ENCODE data around the gene KCMF1. TPM values are rescaled to one million over a fixed set of nuclear protein-coding genes. Genes with fewer than 3 reads are reported as not detected.

Gene KCMF1
- total and polyA plus RNA-seq, 2 of the 13 experiments (the other 11 are each of a cell fraction or from before 2014, with no cell fraction given) = 62.1 to 116 TPM

DNA sequence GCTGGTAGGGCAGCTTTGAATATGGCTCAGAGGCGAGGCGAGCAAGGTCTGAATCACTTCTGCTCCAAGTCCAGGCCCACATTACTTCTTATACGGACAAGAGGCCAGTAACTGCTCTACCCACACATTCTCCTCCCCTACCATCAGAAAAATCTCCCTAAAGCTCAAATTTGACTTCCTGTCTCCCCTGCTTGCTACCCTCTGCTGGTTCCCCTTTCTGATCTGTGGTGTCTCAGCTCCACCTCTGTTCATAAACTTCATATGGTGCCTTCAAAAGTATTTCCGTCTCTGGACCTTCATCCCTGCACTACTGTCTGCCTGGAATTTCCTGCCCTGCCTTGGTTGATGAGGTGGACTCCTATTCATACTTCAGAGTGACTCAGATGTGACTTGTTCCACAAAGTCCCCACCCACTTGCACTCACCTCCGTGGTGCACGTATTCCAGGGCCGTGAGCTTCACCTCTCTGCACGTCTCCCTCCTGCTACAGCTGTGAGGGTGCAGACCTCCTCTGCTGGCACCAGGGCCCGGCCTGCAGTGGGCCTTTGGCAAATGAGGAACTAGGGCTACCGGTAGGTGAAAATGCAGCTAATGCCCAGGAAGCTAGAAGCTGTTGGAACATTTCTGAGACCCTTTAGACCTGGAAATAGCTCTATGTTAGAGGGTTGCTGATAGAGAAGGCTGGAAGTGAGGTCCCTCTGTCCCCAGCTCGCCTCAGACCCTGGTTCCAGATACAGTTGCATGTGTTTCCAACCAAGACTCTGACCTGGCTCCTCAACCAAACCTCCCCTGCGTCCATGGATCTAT, 24.6 kb upstream of the KCMF1 start (continued):
- TF ChIP-seq, protein P1, sequence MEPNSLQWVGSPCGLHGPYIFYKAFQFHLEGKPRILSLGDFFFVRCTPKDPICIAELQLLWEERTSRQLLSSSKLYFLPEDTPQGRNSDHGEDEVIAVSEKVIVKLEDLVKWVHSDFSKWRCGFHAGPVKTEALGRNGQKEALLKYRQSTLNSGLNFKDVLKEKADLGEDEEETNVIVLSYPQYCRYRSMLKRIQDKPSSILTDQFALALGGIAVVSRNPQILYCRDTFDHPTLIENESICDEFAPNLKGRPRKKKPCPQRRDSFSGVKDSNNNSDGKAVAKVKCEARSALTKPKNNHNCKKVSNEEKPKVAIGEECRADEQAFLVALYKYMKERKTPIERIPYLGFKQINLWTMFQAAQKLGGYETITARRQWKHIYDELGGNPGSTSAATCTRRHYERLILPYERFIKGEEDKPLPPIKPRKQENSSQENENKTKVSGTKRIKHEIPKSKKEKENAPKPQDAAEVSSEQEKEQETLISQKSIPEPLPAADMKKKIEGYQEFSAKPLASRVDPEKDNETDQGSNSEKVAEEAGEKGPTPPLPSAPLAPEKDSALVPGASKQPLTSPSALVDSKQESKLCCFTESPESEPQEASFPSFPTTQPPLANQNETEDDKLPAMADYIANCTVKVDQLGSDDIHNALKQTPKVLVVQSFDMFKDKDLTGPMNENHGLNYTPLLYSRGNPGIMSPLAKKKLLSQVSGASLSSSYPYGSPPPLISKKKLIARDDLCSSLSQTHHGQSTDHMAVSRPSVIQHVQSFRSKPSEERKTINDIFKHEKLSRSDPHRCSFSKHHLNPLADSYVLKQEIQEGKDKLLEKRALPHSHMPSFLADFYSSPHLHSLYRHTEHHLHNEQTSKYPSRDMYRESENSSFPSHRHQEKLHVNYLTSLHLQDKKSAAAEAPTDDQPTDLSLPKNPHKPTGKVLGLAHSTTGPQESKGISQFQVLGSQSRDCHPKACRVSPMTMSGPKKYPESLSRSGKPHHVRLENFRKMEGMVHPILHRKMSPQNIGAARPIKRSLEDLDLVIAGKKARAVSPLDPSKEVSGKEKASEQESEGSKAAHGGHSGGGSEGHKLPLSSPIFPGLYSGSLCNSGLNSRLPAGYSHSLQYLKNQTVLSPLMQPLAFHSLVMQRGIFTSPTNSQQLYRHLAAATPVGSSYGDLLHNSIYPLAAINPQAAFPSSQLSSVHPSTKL (CRISPR knock-in tag; IDR thresholded peaks at IDR 0.05) = peak; percentile 93
- TF ChIP-seq TCF7 (IDR thresholded peaks at IDR 0.05; ENCODE audit: low read depth) = peak; percentile 72
- TF ChIP-seq, protein P2, sequence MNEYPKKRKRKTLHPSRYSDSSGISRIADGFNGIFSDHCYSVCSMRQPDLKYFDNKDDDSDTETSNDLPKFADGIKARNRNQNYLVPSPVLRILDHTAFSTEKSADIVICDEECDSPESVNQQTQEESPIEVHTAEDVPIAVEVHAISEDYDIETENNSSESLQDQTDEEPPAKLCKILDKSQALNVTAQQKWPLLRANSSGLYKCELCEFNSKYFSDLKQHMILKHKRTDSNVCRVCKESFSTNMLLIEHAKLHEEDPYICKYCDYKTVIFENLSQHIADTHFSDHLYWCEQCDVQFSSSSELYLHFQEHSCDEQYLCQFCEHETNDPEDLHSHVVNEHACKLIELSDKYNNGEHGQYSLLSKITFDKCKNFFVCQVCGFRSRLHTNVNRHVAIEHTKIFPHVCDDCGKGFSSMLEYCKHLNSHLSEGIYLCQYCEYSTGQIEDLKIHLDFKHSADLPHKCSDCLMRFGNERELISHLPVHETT (CRISPR knock-in tag; conservative IDR thresholded peaks at IDR 0.05) = peak; percentile 55; the same call in 1 of the 2 replicates
- no peak for TF ChIP-seq ZNF20 (CRISPR knock-in tag; IDR thresholded peaks at IDR 0.05)
- TF ChIP-seq ZNF605 (CRISPR knock-in tag; IDR thresholded peaks at IDR 0.05) = peak; percentile 88
- no peak for TF ChIP-seq SSRP1 (CRISPR knock-in tag; IDR thresholded peaks at IDR 0.05)
- peak; percentile 82 for TF ChIP-seq ASH2L (IDR thresholded peaks at IDR 0.05; ENCODE audit: insufficient read length, low read depth, low read length)
- TF ChIP-seq HOXD1 (CRISPR knock-in tag; IDR thresholded peaks at IDR 0.05) = peak; percentile 79; the same call in 1 of the 2 replicates
- peak; percentile 78; the same call in 1 of the 2 replicates for TF ChIP-seq ZNF317 (CRISPR knock-in tag; IDR thresholded peaks at IDR 0.05)
- no peak for TF ChIP-seq SATB2 (CRISPR knock-in tag; IDR thresholded peaks at IDR 0.05)
- 0 out of 2 replicates have a peak, but pooled peaks have one; percentile 47 for TF ChIP-seq ARHGAP35 (CRISPR knock-in tag; IDR thresholded peaks at IDR 0.05; ENCODE audit: borderline replicate concordance)
- TF ChIP-seq, protein P3, sequence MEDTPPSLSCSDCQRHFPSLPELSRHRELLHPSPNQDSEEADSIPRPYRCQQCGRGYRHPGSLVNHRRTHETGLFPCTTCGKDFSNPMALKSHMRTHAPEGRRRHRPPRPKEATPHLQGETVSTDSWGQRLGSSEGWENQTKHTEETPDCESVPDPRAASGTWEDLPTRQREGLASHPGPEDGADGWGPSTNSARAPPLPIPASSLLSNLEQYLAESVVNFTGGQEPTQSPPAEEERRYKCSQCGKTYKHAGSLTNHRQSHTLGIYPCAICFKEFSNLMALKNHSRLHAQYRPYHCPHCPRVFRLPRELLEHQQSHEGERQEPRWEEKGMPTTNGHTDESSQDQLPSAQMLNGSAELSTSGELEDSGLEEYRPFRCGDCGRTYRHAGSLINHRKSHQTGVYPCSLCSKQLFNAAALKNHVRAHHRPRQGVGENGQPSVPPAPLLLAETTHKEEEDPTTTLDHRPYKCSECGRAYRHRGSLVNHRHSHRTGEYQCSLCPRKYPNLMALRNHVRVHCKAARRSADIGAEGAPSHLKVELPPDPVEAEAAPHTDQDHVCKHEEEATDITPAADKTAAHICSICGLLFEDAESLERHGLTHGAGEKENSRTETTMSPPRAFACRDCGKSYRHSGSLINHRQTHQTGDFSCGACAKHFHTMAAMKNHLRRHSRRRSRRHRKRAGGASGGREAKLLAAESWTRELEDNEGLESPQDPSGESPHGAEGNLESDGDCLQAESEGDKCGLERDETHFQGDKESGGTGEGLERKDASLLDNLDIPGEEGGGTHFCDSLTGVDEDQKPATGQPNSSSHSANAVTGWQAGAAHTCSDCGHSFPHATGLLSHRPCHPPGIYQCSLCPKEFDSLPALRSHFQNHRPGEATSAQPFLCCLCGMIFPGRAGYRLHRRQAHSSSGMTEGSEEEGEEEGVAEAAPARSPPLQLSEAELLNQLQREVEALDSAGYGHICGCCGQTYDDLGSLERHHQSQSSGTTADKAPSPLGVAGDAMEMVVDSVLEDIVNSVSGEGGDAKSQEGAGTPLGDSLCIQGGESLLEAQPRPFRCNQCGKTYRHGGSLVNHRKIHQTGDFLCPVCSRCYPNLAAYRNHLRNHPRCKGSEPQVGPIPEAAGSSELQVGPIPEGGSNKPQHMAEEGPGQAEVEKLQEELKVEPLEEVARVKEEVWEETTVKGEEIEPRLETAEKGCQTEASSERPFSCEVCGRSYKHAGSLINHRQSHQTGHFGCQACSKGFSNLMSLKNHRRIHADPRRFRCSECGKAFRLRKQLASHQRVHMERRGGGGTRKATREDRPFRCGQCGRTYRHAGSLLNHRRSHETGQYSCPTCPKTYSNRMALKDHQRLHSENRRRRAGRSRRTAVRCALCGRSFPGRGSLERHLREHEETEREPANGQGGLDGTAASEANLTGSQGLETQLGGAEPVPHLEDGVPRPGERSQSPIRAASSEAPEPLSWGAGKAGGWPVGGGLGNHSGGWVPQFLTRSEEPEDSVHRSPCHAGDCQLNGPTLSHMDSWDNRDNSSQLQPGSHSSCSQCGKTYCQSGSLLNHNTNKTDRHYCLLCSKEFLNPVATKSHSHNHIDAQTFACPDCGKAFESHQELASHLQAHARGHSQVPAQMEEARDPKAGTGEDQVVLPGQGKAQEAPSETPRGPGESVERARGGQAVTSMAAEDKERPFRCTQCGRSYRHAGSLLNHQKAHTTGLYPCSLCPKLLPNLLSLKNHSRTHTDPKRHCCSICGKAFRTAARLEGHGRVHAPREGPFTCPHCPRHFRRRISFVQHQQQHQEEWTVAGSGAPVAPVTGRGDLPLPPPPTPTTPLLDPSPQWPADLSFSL (CRISPR knock-in tag; IDR thresholded peaks at IDR 0.05) = no peak
- TF ChIP-seq, protein P4, sequence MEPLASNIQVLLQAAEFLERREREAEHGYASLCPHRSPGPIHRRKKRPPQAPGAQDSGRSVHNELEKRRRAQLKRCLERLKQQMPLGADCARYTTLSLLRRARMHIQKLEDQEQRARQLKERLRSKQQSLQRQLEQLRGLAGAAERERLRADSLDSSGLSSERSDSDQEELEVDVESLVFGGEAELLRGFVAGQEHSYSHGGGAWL (CRISPR knock-in tag; IDR thresholded peaks at IDR 0.05) = 0 out of 2 replicates have a peak, but pooled peaks have one; percentile 50
- no peak for TF ChIP-seq ZNF12 (CRISPR knock-in tag; IDR thresholded peaks at IDR 0.05)
- TF ChIP-seq ATF7 (IDR thresholded peaks at IDR 0.05) = peak; percentile 42; the same call in 1 of the 2 replicates
- TF ChIP-seq ATF7 (CRISPR knock-in tag; IDR thresholded peaks at IDR 0.05) = no peak
